Superior temporal gyrus (tissue), 1 donor: ENCODE results near the gene TMTC4.
A peak's percentile ranks its signal among the peaks of the same experiment; 100 is the strongest.
"Not testable (repeated sequence)": the region's sequence is repeated elsewhere in the genome, so short reads cannot be mapped to it uniquely, and the experiment has no call there.

Source experiments
- DNase-seq: peaks from one replicate; pipeline ENCODE4 v3.0.0-alpha.2; 2016; ENCODE audit errors: extremely low spot score

TMTC4 gene

DNA sequence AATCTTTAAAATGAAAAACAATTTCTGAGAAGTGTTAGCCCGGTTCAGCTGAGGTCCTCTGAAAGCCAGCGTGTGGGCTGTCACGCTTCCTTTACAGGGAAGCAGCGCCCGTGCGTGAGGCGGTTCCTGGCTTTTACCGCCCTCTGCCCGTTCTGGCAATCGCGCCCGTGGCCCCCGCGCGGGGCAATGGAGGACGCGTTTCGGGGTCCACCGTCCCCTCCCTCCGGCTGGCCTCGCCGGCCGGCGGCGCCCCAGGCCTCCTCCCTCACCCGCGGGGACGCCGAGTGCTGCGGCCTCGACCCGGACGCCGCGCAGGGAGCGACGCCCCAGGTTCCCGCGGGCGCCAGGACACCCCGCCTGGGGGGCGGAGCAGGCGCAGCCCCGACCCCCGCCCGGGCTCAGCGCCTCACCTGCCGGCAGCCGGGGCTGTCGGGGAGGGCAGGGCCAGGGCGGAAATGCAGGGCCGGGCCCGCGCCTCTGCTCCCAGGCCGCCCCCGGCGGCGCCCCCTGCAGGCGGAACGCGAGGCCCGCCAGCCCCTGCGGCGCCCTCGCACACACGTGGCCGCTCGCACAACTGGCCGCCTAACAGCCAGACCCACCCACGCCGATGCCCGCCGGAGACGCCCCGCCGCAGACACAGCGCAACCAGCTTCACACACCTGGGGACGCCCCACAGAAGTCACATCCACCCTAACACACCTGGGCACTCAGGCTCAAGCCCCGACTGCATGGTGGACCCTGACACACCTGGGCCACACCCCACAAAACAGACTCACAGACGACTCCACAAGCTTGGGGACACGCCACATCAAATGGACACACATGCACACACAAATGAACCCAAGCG is 86.0 kb downstream of the TMTC4 start, which contains the start of gene GGACT:
TSS of gene GGACT (minus strand) at position 459 of the 847 bp plus-strand sequence. CDS start 56,198 bp downstream, outside the sequence.
- no peak for DNase-seq

DNA sequence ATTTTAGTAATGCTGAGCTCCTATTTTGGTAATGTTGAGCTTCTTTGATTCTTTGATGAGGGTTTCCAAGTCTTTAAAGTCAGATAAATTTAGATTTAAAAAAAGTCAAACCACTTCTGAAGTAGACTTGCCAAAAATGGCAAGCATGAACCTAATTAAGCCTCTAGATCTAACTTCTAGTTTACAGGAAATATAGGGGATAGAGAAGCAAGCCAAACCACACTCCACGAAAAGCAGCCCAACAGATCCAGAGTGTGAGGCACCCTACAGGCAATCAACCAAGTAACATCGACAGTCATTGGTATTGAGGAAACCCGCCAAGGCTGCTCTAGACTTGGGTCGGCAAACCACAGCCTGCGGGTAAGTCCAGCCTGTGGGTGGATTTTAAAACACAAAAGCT is 89.7 kb downstream of the TMTC4 start:
- no peak for DNase-seq

DNA sequence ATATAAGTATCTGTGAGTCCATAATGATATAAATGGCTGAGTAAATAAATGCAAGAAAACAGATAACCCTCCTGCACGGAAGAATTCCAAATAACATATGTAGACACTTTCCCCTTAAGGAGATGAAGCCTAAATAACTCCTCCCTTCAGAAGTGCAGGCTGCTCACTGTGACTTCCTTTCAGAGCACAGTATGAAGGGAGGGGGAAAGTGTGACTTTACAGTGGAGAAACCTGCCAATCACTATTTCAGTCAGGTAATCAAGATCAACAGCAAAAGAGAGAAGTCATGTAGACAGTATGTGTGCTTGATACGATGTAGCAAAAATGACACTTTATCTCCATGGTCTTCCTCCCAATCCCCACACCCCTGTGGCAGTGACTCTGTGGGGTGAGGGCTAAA is 93.1 kb downstream of the TMTC4 start:
- DNase-seq: no peak

DNA sequence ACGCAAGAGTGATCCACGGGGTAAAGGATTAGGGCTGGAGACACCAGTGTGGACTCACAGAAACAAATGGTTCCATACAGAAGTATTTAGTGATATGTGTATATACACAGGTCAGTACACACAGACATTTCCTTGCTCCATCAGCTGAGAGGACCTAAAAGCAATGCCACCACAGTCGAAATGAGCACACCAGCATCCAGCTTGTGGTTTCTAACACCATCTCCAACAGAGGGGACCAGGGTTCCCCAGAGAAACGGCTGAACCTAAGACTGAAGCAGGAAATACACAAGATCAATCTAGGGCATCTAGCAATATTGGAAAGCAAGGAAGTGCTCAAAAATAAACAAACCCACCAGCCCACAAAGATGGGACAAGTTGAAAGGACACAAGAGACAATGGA is 93.6 kb downstream of the TMTC4 start:
- DNase-seq: no peak

DNA sequence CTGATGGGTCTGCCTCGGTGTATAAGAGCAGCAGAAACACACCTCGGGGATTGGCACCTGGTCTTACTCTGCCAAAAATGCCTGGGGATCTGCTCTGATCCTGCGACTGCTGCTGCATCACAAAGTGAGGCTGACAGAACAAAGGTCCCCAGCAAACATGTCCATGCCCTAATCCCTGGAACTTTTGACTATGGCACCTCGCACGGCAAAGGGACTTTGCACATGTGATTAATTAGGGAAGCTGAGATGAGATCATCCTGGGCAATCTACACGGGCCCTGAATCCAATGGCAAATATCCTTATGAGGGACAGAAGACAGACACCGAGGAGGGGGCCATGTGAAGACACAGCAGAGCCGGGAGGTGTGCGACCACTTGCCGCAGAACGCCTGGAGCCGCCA is 94.5 kb downstream of the TMTC4 start:
- no peak for DNase-seq

DNA sequence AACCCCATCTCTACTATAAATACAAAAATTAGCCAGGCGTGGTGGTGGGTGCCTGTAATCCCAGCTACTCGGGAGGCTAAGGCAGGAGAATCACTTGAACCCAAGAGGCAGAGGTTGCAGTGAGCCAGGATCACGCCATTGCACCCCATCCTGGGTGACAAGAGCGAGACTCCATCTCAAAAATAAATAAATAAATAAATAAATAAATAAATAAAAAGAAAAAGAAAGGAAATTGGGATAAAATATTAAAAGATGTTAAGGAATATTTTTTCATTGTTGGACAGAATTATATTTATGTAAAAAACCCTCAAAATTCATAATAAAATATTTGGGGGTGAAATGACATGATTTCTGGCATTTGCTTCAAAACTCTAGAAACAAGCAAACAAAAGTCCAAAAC is 97.4 kb downstream of the TMTC4 start:
- not testable (repeated sequence) for DNase-seq

DNA sequence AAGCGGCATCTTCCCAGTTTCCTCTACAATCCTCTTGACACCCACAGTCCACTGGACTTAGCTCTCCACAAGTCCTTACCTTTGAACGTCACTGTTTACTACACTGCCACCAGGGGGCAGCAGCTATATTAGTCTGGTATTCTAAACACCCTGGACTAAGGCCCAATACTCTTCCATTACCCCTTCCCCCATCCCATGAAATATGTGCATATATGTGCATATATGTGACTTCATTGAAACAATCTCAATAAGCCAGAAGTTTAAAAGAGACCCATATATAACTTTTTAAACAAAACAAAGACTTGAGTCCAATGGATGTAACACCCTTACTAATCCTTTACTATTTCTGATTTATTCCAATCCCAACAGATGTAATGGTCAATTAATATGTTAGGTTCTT is 101.5 kb downstream of the TMTC4 start:
- DNase-seq: peak; percentile 89

DNA sequence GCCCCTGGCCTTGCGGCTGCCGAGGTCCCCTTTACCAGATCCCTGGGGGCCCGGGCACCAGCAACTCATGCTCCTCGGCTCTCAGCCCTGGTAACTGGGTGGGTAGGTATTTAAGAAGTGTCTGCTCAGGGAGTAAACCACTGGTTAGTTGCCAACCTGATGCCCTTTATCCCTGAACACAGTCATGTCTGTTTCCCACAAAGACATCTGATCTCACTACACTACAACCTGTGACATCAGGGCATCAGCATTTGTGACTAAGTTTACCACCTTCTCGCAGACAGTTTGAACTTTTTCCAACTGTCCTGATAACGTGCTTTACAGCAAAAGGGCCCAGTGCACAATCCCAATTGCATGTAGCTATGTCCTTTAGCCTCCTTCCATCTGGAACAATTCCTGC is 108.1 kb downstream of the TMTC4 start:
- DNase-seq: no peak

DNA sequence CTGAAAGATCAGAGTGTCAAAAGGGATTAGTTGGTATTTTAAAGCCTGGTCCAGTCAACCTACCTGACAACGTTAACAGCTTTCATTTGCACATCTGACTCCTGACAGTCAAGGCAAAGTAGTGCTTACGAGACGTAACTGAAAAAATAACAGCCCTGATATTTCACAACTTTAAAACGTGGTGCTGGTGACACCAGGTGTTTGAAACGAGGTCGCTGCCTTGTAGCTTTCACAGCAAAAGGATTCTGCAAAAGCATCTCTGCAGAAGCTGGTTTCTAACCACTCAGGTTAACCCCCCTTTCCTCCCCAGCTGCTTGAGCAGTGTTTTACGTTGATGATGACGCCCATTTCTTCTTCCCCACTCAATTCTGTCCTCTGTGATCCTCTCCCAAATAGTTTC is 109.3 kb downstream of the TMTC4 start:
- no peak for DNase-seq

DNA sequence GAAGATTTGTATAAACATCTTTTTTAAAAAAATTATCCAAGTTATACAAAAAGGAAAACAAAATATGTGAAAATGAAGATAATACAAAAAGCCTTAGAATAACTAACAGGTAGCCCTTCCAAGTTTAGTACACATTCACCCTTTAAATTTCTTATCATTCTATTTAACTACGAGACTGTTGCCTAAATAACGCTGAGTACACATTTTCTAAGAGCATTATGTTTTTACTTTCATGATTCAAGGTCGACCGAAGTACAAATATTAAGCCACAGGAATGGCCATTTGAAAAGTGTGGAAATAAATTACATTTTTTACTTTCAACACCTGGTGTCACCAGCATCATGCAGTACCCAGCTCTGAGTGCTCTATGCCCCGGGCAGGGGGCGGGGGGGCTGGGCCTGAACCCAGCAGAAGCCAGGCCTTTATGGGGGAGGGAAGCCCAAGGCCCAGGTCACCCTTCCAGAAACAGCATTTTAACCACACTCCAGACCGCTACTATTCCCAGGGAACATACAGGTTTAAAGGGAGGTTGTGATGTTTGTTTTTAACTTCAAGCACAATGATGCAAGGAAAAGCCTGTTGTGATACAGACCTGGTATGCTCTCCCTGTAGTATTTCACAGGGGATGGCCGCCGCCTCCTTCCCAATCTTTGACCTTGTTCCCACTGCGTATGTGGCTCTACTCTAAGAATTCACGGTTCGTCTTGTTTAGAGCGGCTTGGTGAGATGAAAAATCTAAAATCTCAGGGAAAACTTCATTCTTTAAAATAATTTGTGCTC is 110.0 kb downstream of the TMTC4 start:
- DNase-seq: no peak

DNA sequence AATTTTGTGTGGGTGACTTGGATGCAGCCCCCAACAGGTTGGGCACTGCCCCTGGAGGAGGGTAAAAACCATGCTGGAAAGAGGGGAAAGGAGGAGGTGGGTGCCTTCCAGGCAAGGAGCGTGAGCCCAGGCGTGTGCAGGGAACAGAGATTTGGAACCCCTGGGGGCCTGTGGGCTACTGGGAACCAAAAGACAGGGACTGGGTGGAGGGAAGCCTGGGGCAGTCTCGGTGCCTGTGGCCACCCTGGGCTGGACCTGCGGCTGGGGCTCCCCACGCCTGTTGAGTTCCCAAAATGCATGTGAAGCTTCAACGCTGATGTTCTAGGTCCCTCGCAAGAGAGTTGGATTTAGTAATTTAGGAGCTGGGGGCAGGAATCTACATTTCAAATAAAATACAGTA is 110.8 kb downstream of the TMTC4 start:
- DNase-seq: no peak

DNA sequence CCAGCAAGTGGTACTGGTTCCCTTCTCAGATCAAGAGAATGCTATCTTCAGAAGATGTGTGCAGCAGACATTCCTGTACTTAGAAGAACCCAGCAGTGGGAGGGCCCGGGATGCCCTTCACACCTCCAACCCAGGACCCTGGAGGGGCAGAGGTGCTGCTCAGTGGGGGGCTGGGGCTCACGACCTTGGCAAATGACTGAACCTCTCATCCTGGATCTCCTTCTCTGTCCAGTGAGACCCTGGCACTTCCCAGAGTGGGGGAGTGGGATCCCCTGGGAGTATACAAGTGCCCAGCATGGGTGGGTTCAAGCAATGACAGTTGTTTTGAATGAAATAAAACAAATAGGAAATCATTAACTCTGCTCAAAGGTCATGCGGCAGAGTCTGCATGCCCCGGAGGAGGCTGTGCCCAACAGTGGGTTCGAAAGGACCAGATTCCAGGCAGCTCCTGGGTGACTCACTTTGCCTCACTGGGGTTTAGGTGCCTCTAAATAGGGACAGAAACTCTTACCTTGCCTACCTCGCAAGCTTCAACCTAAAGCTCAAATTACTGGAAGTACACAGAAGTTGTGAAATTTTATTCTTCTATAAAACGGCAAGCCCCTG is 112.9 kb downstream of the TMTC4 start:
- no peak for DNase-seq

DNA sequence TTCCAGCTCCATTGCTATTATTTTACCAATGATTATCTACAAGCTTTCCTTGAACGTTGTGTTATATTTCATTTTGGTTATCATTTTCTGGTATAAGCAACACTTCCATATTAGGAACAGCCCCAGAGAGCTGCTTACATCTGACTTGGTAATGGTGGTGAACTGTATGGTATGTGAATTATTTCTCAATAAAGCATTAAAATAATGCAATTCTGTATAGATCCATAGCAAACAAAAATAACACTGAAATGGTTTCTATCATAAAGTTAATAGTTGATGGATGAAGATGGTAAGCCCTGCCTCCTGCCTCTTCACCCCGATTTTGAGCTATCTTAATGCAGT is 113.5 kb downstream of the TMTC4 start:
- DNase-seq: no peak

DNA sequence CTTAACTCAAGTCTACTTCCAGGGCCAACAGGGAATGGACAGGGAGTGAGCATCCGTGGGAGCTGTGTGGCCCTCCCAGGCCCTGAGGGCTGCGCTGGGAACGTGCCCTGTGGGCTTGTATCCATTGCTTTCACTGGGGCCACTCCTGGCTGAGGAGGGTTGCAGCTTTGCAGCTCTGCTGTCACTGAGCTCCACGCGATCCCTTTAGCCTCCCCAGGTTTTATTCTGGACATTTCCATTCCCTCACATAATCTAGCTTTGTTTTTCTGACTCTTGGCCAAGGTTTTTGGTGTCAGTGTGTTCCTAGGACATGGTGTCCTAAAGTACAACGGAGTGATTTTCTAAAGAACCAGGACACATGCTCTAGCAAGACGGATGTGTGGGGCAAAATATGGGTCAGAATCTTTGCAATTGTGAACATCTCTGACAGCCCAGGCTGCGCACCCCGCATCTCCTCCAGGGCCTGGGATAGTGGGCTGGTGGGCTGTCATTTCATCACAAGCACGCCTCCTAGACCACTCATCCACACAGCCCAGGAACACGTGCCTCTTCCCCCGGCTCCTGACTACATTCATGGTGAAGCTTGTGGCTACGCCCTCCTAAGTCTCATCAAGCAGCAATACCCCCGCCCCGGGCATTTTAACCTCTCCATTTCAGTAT is 114.0 kb downstream of the TMTC4 start:
- DNase-seq: peak; percentile 77

DNA sequence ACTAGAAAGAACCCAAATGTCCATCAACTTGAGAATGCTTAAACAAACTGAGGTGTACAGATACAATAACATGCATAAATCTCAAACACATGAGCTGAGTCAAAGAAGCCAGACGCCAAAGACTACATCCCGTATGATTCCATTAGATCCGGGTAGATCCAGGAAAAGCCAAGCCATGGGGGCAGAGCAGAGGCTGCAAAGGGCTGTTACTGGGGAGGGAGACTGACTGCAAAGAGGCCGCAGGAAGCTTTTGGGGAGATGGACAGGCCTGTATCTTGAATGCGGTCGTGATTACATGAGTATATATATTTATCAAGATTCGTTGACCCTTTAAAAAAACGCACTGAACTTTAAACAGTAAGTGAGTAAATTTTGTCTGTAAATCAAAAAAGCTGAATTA is 114.7 kb downstream of the TMTC4 start:
- no peak for DNase-seq
